Retinal pigment epithelial cell (primary cell): ENCODE results near the gene OR5AS1.
"Not testable (repeated sequence)": the region's sequence is repeated elsewhere in the genome, so short reads cannot be mapped to it uniquely, and the experiment has no call there.

Experiments used
- DNase-seq: peaks from one replicate; pipeline ENCODE4 v3.0.0-alpha.2; 2010; ENCODE audit warnings: low read depth
- H3K4me3 ChIP-seq: 2 replicates; pipeline ENCODE4 v1.5.1; 2011; ENCODE audit warnings: mild to moderate bottlenecking, low read length, control low read depth, moderate library complexity
- TF ChIP-seq, protein P1 (sequence below): conservative IDR thresholded peaks from 2 replicates; pipeline ENCODE4 v1.5.1; 2011; ENCODE audit warnings: low read depth, low read length, control low read depth, inconsistent platforms

OR5AS1 gene

DNA sequence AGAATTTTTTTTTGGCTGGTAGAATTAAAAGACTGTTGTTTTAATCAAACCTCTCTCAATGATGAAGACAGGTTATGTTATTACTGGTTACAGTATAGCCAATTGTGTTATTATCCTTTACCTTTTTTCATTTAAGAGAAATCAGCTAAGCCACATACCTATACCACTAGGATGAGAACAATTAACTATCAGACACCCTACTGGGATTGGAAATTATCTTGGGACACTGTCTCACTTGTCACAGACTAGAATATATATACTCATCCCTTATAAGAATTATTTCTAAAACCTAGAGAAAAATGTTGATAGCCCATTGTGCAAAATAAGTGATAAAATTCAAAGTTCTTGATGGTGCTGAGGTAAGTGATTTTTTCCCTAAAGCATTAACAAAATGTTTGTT lies at the start of gene OR5AS1:
Gene OR5AS1, plus strand, starts transcription at position 301 of the 400 bp plus-strand sequence. CDS start 2,765 bp downstream, outside the sequence.
- TF ChIP-seq, protein P1, sequence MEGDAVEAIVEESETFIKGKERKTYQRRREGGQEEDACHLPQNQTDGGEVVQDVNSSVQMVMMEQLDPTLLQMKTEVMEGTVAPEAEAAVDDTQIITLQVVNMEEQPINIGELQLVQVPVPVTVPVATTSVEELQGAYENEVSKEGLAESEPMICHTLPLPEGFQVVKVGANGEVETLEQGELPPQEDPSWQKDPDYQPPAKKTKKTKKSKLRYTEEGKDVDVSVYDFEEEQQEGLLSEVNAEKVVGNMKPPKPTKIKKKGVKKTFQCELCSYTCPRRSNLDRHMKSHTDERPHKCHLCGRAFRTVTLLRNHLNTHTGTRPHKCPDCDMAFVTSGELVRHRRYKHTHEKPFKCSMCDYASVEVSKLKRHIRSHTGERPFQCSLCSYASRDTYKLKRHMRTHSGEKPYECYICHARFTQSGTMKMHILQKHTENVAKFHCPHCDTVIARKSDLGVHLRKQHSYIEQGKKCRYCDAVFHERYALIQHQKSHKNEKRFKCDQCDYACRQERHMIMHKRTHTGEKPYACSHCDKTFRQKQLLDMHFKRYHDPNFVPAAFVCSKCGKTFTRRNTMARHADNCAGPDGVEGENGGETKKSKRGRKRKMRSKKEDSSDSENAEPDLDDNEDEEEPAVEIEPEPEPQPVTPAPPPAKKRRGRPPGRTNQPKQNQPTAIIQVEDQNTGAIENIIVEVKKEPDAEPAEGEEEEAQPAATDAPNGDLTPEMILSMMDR: no peak
- DNase-seq: no peak
- H3K4me3 ChIP-seq: no peak within 1 kb of the TSS

GRCh38 chr11:55994525-55994924 lies 32.9 kb upstream of the OR5AS1 start, which contains the start of gene OR5F1:
OR5F1 (minus strand) TSS chr11:55994625; CDS start chr11:55994625, 0 bp downstream.
- DNase-seq: no peak
- TF ChIP-seq, protein P1: no peak
- H3K4me3 ChIP-seq: no peak within 1 kb of the TSS

- no peak overlapping the region for H3K4me3 ChIP-seq
- TF ChIP-seq, protein P1: no peak
- DNase-seq: no peak
Observed at GRCh38 chr11:56010716-56011115, 16.7 kb upstream of the OR5AS1 start.

GRCh38 chr11:56013805-56014204 lies 13.6 kb upstream of the OR5AS1 start:
- TF ChIP-seq, protein P1: no peak
- no peak overlapping the region for H3K4me3 ChIP-seq

DNA sequence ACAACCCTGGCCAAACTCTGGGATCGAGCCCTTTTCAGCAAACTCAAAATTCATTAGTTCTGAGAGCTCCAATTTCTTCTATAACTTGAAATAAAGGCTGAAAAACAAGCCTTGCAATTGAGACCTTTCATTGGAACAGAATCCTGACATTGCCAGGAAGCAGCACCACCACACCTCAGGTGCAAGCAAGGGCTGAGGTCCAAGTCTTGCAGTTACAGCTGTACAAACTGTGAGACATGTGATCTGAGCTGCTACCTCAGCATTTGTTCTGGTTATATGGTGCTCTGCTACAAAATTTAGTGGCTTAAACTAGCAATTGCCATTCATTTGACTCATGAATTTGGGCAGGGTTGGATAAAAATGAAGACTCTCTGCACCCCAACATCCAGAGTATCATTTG lies 18.1 kb downstream of the OR5AS1 start:
- no peak overlapping the region for H3K4me3 ChIP-seq
- DNase-seq: no peak
- TF ChIP-seq, protein P1: no peak

More at GRCh38 chr11:56013805-56014204, 13.6 kb upstream of the OR5AS1 start:
- DNase-seq: no peak

- TF ChIP-seq, protein P1: no peak
- no peak overlapping the region for H3K4me3 ChIP-seq
- no peak for DNase-seq
Observed at GRCh38 chr11:56048480-56048879, 21.0 kb downstream of the OR5AS1 start.

- no peak overlapping the region for H3K4me3 ChIP-seq
- TF ChIP-seq, protein P1: no peak
- DNase-seq: no peak
Observed at GRCh38 chr11:56049487-56049886, 22.0 kb downstream of the OR5AS1 start.

DNA sequence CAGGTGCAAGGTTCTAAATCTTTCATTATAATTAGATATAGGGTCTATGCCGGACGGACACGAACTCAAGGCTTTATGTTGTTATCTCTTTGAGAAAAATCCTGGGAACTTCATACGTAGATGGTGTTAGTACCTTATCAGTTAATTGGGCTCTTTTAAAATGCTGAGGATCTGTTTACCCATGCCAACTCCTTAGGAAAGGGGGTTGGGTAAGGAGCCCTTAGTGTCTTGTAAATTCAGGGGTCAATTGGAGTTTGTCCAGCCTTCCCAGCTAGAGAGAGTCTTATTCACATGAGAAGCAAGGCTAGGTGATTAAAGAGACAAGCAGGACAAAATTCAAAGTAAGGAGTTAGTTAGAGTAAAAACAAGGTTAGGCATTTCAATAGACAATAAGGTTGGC lies 28.9 kb downstream of the OR5AS1 start:
- DNase-seq, H3K4me3 ChIP-seq: not testable (repeated sequence)

GRCh38 chr11:56057661-56058237 lies 30.3 kb downstream of the OR5AS1 start:
- DNase-seq, H3K4me3 ChIP-seq: not testable (repeated sequence)

- not testable (repeated sequence) for H3K4me3 ChIP-seq, DNase-seq
Observed at GRCh38 chr11:56058260-56058780, 30.9 kb downstream of the OR5AS1 start.
